Spleen (tissue), 11 donors: ENCODE results near the gene ATP6V0C. TPM values are rescaled to one million over a fixed set of nuclear protein-coding genes. Genes with fewer than 3 reads are reported as not detected.

Experiments used
- DNase-seq: peaks from one replicate; pipeline ENCODE4 v3.0.0-alpha.2; 2020
- H3K27ac ChIP-seq, 8 donors: fragments of 200-600 bp; sonication (generic) in 7 of 8; 1 replicate in 4 of 8; 2 replicates in 4 of 8; pipeline versions ENCODE4 v1.5.0 to v1.8.0; 2016 to 2021; ENCODE audit warnings: inconsistent platforms in 4 of 8, mild to moderate bottlenecking in 4 of 8, moderate library complexity in 1 of 8
- H3K27me3 ChIP-seq, 7 donors: fragments of 200-600 bp; sonication (generic) in 6 of 7; replicated peaks in 1 of 7; 1 replicate in 4 of 7; 2 replicates in 3 of 7; pipeline versions ENCODE4 v1.5.0 to v1.8.0; 2016 to 2021; ENCODE audit warnings: inconsistent platforms in 3 of 7, mild to moderate bottlenecking in 1 of 7
- H3K36me3 ChIP-seq, 6 donors: fragments of 200-600 bp; sonication (generic) in 5 of 6; 1 replicate in 4 of 6; 2 replicates in 2 of 6; pipeline versions ENCODE4 v1.5.0 to v1.8.0; 2016 to 2021; ENCODE audit warnings: inconsistent platforms in 2 of 6
- H3K4me1 ChIP-seq, 6 donors: fragments of 200-600 bp; sonication (generic) in 5 of 6; 1 replicate in 3 of 6; 2 replicates in 3 of 6; pipeline versions ENCODE4 v1.5.0 to v1.8.0; 2016 to 2021; ENCODE audit warnings: inconsistent platforms in 3 of 6
- H3K4me3 ChIP-seq, 8 donors: fragments of 200-600 bp; sonication (generic) in 7 of 8; 1 replicate in 4 of 8; 2 replicates in 4 of 8; pipeline versions ENCODE4 v1.5.0 to v1.8.0; 2016 to 2021; ENCODE audit warnings: inconsistent platforms in 4 of 8, mild to moderate bottlenecking in 4 of 8, moderate library complexity in 2 of 8
- H3K9me3 ChIP-seq, 8 donors: fragments of 200-600 bp; sonication (generic) in 7 of 8; 1 replicate in 4 of 8; 2 replicates in 4 of 8; pipeline versions ENCODE4 v1.5.0 to v1.8.0; 2016 to 2021; ENCODE audit warnings: inconsistent platforms in 4 of 8
- POLR2A ChIP-seq, 3 donors: fragments of 450-650 bp; IDR thresholded peaks; one replicate each; pipeline ENCODE4 v1.5.1; 2017; ENCODE audit warnings: antibody characterized with exemption in 3 of 3, mild to moderate bottlenecking in 1 of 3
- POLR2AphosphoS5 ChIP-seq, 3 donors: sonication (generic); formaldehyde crosslinking; IDR thresholded peaks; one replicate each; pipeline ENCODE4 v1.5.1; 2017; ENCODE audit warnings: antibody characterized with exemption in 3 of 3
- WGBS, 5 donors: extraction: QIAGEN DNeasy Blood & Tissue Kit in 3 of 5; methylation state at CpG; one replicate each; pipeline versions ENCODE4 v1.1.5 to v1.1.7; 2013 to 2018; 5-methylcytosine and 5-hydroxymethylcytosine counted together
- intact Hi-C: fragments of 100-400 bp; cut with DNase I; formaldehyde crosslinking; loops from one replicate; pipeline ENCODE4 v1.15.0; 2023; ENCODE audit warnings: low total_unique reads
- polyA plus RNA-seq, 3 donors: library from polyadenylated mRNA; stranded (reverse); fragments of 200-250 nt; gene quantifications; one replicate each; pipeline ENCODE4 v1.2.1, GENCODE V29; 2013
- total RNA-seq, 7 donors: library from RNA; depleted of rRNA in 3 of 7; stranded (reverse); fragments of >200 nt in 3 of 7; fragmentation: NEBNext Ultra II Directional in 4 of 7; extraction: Animal tissue kit (Norgen Biotek cat#: 25700) in 4 of 7; gene quantifications; one replicate each; pipeline versions ENCODE4 v1.1.0 to v1.2.1, GENCODE V29; 2016 to 2021
- TF ChIP-seq, protein P1 (sequence below), 11 experiments: fragments of 200-600 bp in 7 of 11; fragments of 450-650 bp in 4 of 11; sonication (generic) in 4 of 11; IDR thresholded peaks in 8 of 11; conservative IDR thresholded peaks in 3 of 11; 1 replicate in 7 of 11; 2 replicates in 4 of 11; pipeline versions ENCODE4 v1.4.0 to v1.8.0; 2016 to 2021; ENCODE audit warnings: antibody characterized with exemption in 11 of 11, inconsistent platforms in 4 of 11, mild to moderate bottlenecking in 1 of 11
- donor health status: healthy with polysubstance abuse.
- donor health status: DM: no; HTN: no; CAD: no; lungs with moderate emphysema.
- donor health status: DM: no; HTN: no; CAD: no.
- donor health status: Bipolar disorder and iron deficiency.
- donor health status: healthy.
- donor health status: DM: no; HTN: no; CAD: no.
- donor health status: DM: yes; HTN: yes; CAD: no.

ATP6V0C gene
- total and polyA plus RNA-seq, 10 donors: 64.5 to 199 (median 112) TPM

DNA sequence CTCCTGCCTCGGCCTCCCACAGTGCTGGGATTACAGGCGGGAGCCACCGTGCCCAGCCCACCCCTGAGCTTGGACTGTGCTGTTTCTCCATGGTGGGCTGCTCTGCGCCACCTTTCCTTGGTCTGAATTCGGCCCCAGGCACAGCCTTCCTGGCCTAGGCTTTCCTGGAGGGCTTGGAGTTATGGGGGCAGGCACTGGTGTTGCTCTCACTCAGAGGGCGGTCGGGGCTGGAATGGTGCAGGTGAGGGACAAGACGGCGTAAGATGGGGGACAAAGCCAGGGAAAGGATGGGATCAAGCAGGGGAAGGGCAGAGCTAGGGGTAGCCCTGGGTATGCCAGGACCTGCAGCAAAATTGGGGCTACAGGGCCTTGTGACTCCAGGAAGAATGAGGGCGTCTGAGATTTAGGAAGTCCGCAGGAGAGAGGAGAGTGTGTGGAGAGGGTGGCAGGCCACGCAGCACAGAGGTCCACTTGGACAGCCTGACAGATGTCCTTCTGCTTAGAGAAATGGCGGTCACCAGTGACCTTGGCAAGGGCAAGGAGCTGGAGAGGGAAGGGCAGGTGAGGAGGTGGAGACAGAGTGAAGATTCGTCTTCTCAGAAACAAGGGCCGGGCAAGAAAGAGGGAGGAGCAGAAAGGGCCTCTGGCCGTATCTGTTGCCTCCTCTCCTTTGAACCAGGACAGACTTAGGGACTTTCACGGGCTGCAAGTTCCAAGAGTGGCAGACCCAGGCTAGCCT is 1.6 kb upstream of the ATP6V0C start:
- H3K36me3 ChIP-seq: peaks cover 0 to 9% (median 0%) of the 10 kb centered on the region in 6 donors
- TF ChIP-seq POLR2A (IDR thresholded peaks at IDR 0.05) (no peak), POLR2AphosphoS5 (IDR thresholded peaks at IDR 0.05) (no peak)
- TF ChIP-seq, protein P1, sequence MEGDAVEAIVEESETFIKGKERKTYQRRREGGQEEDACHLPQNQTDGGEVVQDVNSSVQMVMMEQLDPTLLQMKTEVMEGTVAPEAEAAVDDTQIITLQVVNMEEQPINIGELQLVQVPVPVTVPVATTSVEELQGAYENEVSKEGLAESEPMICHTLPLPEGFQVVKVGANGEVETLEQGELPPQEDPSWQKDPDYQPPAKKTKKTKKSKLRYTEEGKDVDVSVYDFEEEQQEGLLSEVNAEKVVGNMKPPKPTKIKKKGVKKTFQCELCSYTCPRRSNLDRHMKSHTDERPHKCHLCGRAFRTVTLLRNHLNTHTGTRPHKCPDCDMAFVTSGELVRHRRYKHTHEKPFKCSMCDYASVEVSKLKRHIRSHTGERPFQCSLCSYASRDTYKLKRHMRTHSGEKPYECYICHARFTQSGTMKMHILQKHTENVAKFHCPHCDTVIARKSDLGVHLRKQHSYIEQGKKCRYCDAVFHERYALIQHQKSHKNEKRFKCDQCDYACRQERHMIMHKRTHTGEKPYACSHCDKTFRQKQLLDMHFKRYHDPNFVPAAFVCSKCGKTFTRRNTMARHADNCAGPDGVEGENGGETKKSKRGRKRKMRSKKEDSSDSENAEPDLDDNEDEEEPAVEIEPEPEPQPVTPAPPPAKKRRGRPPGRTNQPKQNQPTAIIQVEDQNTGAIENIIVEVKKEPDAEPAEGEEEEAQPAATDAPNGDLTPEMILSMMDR (IDR thresholded peaks at IDR 0.05 in 8 of 11, conservative IDR thresholded peaks at IDR 0.05 in 3 of 11): no peak
- H3K27me3 ChIP-seq: no peaks in the 10 kb centered on the region
- H3K4me3 ChIP-seq: peak overlapping the region in 1 of 8 donors; percentile 93
- no peaks in the 10 kb centered on the region for H3K9me3 ChIP-seq
- H3K27ac ChIP-seq: peak overlapping the region in 4 of 8 donors; percentile 98 to 100 (median 100)
- intact Hi-C loops: no loop called here
- peak; percentile 79 for DNase-seq
- H3K4me1 ChIP-seq: peaks cover 42 to 90% (median 81%) of the 10 kb centered on the region in 6 donors
- WGBS, 5 donors: 89 to 96% (median 92%) methylated on average over 17 of the region's 17 CpGs

DNA sequence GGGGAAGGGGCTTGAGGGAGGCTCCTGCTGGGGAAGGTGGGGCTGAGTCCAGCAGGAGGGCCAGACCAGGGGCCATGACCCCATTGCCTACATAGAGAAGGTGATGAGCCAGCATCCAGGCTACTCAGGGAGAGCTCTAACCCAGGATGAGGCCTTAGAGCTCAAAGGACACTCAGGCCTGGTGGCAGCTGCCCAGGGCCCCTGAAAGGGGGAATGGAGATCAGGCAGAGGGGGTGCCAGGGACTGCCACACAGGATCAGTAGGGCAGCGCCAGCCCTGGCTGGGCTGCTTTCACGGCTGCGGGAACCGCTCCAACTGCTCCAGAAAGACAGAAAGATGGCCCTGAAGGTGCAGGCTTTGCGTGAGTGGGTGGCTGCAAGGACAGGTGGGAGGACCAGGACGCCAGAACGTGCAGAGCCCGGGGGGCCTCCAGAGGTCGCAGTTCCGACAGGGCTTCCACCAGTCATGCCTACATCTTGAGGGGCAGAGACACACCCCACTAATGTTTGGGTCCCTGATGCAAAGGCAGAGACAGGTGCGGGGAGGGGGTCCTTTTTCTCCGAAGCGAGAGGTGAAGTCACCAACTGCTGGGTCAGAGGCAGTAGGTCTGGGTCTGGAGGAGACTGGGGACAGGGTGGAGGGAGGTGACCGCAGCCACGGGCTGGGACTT is 882 bp upstream of the ATP6V0C start:
- no peaks in the 10 kb centered on the region for H3K27me3 ChIP-seq
- peaks cover 0 to 13% (median 0%) of the 10 kb centered on the region in 6 donors for H3K36me3 ChIP-seq
- no peak for TF ChIP-seq POLR2AphosphoS5 (IDR thresholded peaks at IDR 0.05)
- TF ChIP-seq, protein P1 (IDR thresholded peaks at IDR 0.05 in 8 of 11, conservative IDR thresholded peaks at IDR 0.05 in 3 of 11): peak in 3 of 11 experiments; percentile 5 to 31 (median 9)
- peak; percentile 86 for DNase-seq
- no peaks in the 10 kb centered on the region for H3K9me3 ChIP-seq
- peaks cover 43 to 90% (median 81%) of the 10 kb centered on the region in 6 donors for H3K4me1 ChIP-seq
- peak overlapping the region; percentile 97 to 100 (median 100) for H3K27ac ChIP-seq
- intact Hi-C loops: no loop called here
- peak overlapping the region in 7 of 8 donors; percentile 77 to 97 (median 80) for H3K4me3 ChIP-seq
- 35 to 56% (median 49%) methylated on average over 10 to 15 of the region's 15 CpGs for WGBS, 5 donors

DNA sequence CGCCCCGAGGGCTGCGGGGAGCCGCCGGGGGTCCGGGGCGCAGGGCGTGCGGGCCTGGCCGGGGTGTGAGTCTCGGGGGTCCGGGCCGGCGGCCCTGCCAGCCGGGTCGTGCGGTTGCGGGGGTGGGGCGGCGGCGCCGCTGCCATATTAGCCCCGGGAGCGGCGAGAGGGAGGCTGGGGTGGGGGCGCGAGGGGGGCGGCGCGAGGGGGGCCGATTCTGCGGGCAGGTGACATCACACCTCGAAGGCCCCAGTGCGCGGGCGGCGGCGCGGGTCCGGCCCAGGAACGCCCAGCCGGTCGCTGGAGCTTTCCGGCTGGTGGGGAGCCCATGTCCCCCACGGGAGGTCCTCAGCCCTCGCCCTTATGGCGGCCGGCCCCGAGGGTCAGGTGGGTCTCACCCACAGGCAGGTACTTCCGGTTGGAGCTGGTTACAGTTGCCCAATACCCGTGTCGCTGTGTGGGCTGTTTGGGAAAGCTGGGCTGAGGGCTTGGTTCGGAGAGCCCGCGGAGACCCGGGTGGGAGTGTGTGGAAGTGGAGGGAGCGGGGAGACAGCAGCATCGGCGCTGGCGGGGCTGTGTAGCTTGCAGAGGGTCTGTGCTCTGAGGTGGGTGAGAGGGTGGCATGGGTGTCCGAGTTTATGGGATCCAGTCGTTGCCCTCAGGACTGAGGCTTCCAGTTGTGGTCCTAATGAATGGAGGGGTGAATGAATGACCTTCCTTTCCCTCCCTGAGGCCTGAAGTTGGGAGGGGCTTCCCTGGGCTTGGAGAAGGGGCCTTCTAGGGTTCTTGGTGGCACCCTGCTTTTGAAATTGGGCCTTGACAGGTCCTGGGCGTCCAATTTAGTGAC is 804 bp downstream of the ATP6V0C start:
- intact Hi-C loops: no loop called here
- TF ChIP-seq POLR2AphosphoS5 (IDR thresholded peaks at IDR 0.05) (peak in 1 of 3 donors; percentile 15), POLR2A (IDR thresholded peaks at IDR 0.05) (no peak)
- TF ChIP-seq, protein P1 (IDR thresholded peaks at IDR 0.05 in 8 of 11, conservative IDR thresholded peaks at IDR 0.05 in 3 of 11): no peak
- peak; percentile 91 for DNase-seq
- 0 to 1% (median 0%) methylated on average over 13 to 63 of the region's 63 CpGs for WGBS, 5 donors
- H3K9me3 ChIP-seq: no peaks in the 10 kb centered on the region
- peak overlapping the region; percentile 97 to 100 (median 100) for H3K27ac ChIP-seq
- peaks cover 53 to 90% (median 82%) of the 10 kb centered on the region in 6 donors for H3K4me1 ChIP-seq
- H3K27me3 ChIP-seq: no peaks in the 10 kb centered on the region
- H3K4me3 ChIP-seq: peak overlapping the region; percentile 77 to 97 (median 80)
- H3K36me3 ChIP-seq: peaks cover 0 to 29% (median 5%) of the 10 kb centered on the region in 6 donors
